Measurements from ENCODE around the gene MOXD1. TPM values are rescaled to one million over a fixed set of nuclear protein-coding genes. Genes with fewer than 3 reads are reported as not detected.
A peak's percentile ranks its signal among the peaks of the same experiment; 100 is the strongest.

Gene MOXD1
- total RNA-seq, 2 experiments from 2014 or later, result 0.74 TPM; not detected in 1

GRCh38 chr6:132282696-132283095 lies 118.6 kb downstream of the MOXD1 start:
- BruUV-seq (replicated peaks), result no TSS peak

GRCh38 chr6:132280436-132280835 lies 120.8 kb downstream of the MOXD1 start:
- Histone ChIP-seq H3K9me3 (ENCODE audit: low read length) (0 out of 2 replicates have a peak, but pooled peaks cover 9% of the 10 kb centered on the region), H3K4me3 (ENCODE audit: low read depth, low read length, poor library complexity, severe bottlenecking) (no peak overlapping the region), H3K4me2 (ENCODE audit: low read length) (no peak overlapping the region), H3K36me3 (ENCODE audit: insufficient read depth, low read length) (no peaks in the 10 kb centered on the region; the same call in 1 of the 2 replicates), H3K4me1 (ENCODE audit: insufficient read depth, low read length, poor library complexity, severe bottlenecking) (peaks cover 12% of the 10 kb centered on the region), H3K79me2 (ENCODE audit: insufficient read depth, low read depth, low read length) (no peaks in the 10 kb centered on the region), H3K27ac (ENCODE audit: low read depth, low read length, poor library complexity, severe bottlenecking) (no peak overlapping the region), H4K20me1 (ENCODE audit: insufficient read depth, low read length) (no peaks in the 10 kb centered on the region), H2AFZ (ENCODE audit: low read length) (peak overlapping the region; percentile 92; the same call in 1 of the 2 replicates), H3K9me2 (ENCODE audit: insufficient read depth, low read length) (no peaks in the 10 kb centered on the region)
- TF ChIP-seq CTCF (conservative IDR thresholded peaks at IDR 0.05; ENCODE audit: low read length), result no peak
- CTCF ChIA-PET (ENCODE audit: unreplicated experiment), result interaction anchor here (0.5 to 2.3 kb wide), 17 partner anchors 8 to 546 kb away, joined by 3 to 24 read pairs (median 3); partner anchors contain the start of gene SLC18B1
- no peak for DNase-seq (ENCODE audit: low spot score)
- BruUV-seq (replicated peaks), result no TSS peak
- intact Hi-C loops (cut with micrococcal nuclease; ENCODE audit: unreplicated experiment), result loop anchor here (5.0 kb wide), 1 partner anchor 387 kb away; no protein-coding TSS in a partner anchor
- POLR2A ChIA-PET, result interaction anchor here (0.5 to 4.5 kb wide), 17 partner anchors 9 to 1828 kb away, joined by 3 to 45 read pairs (median 4); partner anchors contain the start of genes MED23 and SLC18B1

More at GRCh38 chr6:132282696-132283095, 118.6 kb downstream of the MOXD1 start:
- no peak overlapping the region for H3K27ac ChIP-seq (ENCODE audit: low read depth, low read length, poor library complexity, severe bottlenecking)
- TF ChIP-seq CTCF (conservative IDR thresholded peaks at IDR 0.05; ENCODE audit: low read length), result no peak
- no peak for TF ChIP-seq EZH2phosphoT487 (IDR thresholded peaks at IDR 0.05; ENCODE audit: borderline replicate concordance, low read depth, low read length)
- H3K9me2 ChIP-seq (ENCODE audit: insufficient read depth, low read length), result no peaks in the 10 kb centered on the region
- POLR2A ChIA-PET, result interaction anchor here (1.4 to 4.5 kb wide), 3 partner anchors 14 to 259 kb away, joined by 4 to 45 read pairs (median 5); no protein-coding TSS in a partner anchor
- no peaks in the 10 kb centered on the region; the same call in 1 of the 2 replicates for H3K36me3 ChIP-seq (ENCODE audit: insufficient read depth, low read length)
- CTCF ChIA-PET (ENCODE audit: unreplicated experiment), result no interaction called here
- no peak overlapping the region for H3K4me3 ChIP-seq (ENCODE audit: low read depth, low read length, poor library complexity, severe bottlenecking)
- H3K4me1 ChIP-seq (ENCODE audit: insufficient read depth, low read length, poor library complexity, severe bottlenecking), result peaks cover 26% of the 10 kb centered on the region
- no peaks in the 10 kb centered on the region for H4K20me1 ChIP-seq (ENCODE audit: insufficient read depth, low read length)
- peaks cover 4% of the 10 kb centered on the region; the same call in 1 of the 2 replicates for H3K9me3 ChIP-seq (ENCODE audit: low read length)
- H2AFZ ChIP-seq (ENCODE audit: low read length), result no peak overlapping the region
- H3K4me2 ChIP-seq (ENCODE audit: low read length), result no peak overlapping the region
- DNase-seq (ENCODE audit: low spot score), result no peak
- intact Hi-C loops (cut with micrococcal nuclease; ENCODE audit: unreplicated experiment), result loop anchor here (5.0 kb wide), 1 partner anchor 385 kb away; no protein-coding TSS in a partner anchor
- H3K79me2 ChIP-seq (ENCODE audit: insufficient read depth, low read depth, low read length), result no peaks in the 10 kb centered on the region
